Panc1 (cell line): Measurements from ENCODE around the gene OASL. TPM values are rescaled to one million over a fixed set of nuclear protein-coding genes. Genes with fewer than 3 reads are reported as not detected.

Source experiments
- ATAC-seq: fragments of 200-7000 bp; cut with Tn5 transposase; 2 replicates; pipeline ENCODE4 v1.9.1; 2020; ENCODE audit warnings: mild to moderate bottlenecking, moderate library complexity
- BruUV-seq: library from RNA; stranded (reverse); fragments of 400-500 nt; replicated peaks from 2 replicates; lab custom pipeline; 2021; lab: Mats Ljungman, UMichigan
- CTCF ChIA-PET: fragments of 300-600 bp; sonication (Branson Sonifier 250); formaldehyde crosslinking; loops from one replicate; lab custom pipeline; 2022; ENCODE audit warnings: antibody characterized with exemption; lab: Charles Lee
- POLR2A ChIA-PET: fragments of 300-600 bp; sonication (Branson Sonifier 250); formaldehyde crosslinking; loops from one replicate; lab custom pipeline; 2022; ENCODE audit warnings: antibody characterized with exemption; lab: Charles Lee
- DNase-seq: peaks from one replicate; pipeline ENCODE4 v3.0.0-alpha.2; 2010; ENCODE audit warnings: low read depth, low spot score
- H3K27ac ChIP-seq: 2 replicates; pipeline ENCODE4 v1.5.1; 2011; ENCODE audit warnings: mild to moderate bottlenecking, low read length, inconsistent platforms
- H3K27me3 ChIP-seq: fragments of 200-500 bp; sonication (Bioruptor generic); 2 replicates; pipeline ENCODE4 v1.6.0; 2014; ENCODE audit warnings: low read length, inconsistent platforms; ENCODE audit not compliant: control insufficient read depth, insufficient read depth
- H3K36me3 ChIP-seq: fragments of 200-500 bp; sonication (Bioruptor generic); 2 replicates; pipeline ENCODE4 v1.5.1; 2014; ENCODE audit warnings: inconsistent platforms, mild to moderate bottlenecking, low read length, moderate library complexity; ENCODE audit not compliant: control insufficient read depth, insufficient read depth
- H3K4me1 ChIP-seq: 2 replicates; pipeline ENCODE4 v1.5.1; 2011; ENCODE audit warnings: inconsistent platforms, mild to moderate bottlenecking, low read length, moderate library complexity; ENCODE audit not compliant: control insufficient read depth, insufficient read depth
- H3K4me3 ChIP-seq, 2 experiments: 2 replicates each; pipeline ENCODE4 v1.5.1; 2011 to 2012; ENCODE audit warnings: low read depth in 2 of 2, low read length in 2 of 2, mild to moderate bottlenecking in 2 of 2, inconsistent platforms in 1 of 2, moderate library complexity in 1 of 2
- H3K9me3 ChIP-seq: fragments of 200-500 bp; sonication (Bioruptor generic); 2 replicates; pipeline ENCODE4 v1.5.1; 2014; ENCODE audit warnings: low read depth, mild to moderate bottlenecking, inconsistent platforms, low read length, moderate library complexity; ENCODE audit not compliant: control insufficient read depth, insufficient read depth
- CTCF ChIP-seq: fragments of 450-650 bp; IDR thresholded peaks from 2 replicates; pipeline ENCODE4 v1.5.1; 2017; ENCODE audit warnings: mild to moderate bottlenecking
- POLR2AphosphoS5 ChIP-seq: IDR thresholded peaks from 2 replicates; pipeline ENCODE4 v1.6.1; 2012; ENCODE audit warnings: mild to moderate bottlenecking, low read depth, low read length, moderate library complexity
- REST ChIP-seq, 2 experiments: IDR thresholded peaks; 2 replicates each; pipeline ENCODE4 v1.6.1; 2011 to 2012; ENCODE audit warnings: low read depth in 2 of 2, control low read depth in 1 of 2, low read length in 1 of 2, mild to moderate bottlenecking in 1 of 2, moderate library complexity in 1 of 2; ENCODE audit not compliant: insufficient read depth in 1 of 2
- SIN3A ChIP-seq: IDR thresholded peaks from 2 replicates; pipeline ENCODE4 v1.6.1; 2012; ENCODE audit warnings: low read depth, mild to moderate bottlenecking, low read length, moderate library complexity, borderline replicate concordance; ENCODE audit not compliant: insufficient read depth
- TCF7L2 ChIP-seq: IDR thresholded peaks from 2 replicates; pipeline ENCODE4 v1.6.1; 2011; ENCODE audit warnings: mild to moderate bottlenecking, low read depth, low read length, inconsistent platforms
- in situ Hi-C: cut with HindIII; loops from 2 replicates; pipeline ENCODE4 v1.10.0; 2016; ENCODE audit warnings: low sequenced_read_pairs, low pct_unique_long_range_greater_than_20kb
- intact Hi-C: fragments of 100-400 bp; cut with micrococcal nuclease; formaldehyde crosslinking; loops from one replicate; pipeline ENCODE4 v1.10.0; 2022; ENCODE audit not compliant: unreplicated experiment
- total RNA-seq: library from RNA; stranded (reverse); gene quantifications from one replicate; pipeline ENCODE4 v1.2.1, GENCODE V29; 2021; ENCODE audit not compliant: unreplicated experiment

The OASL gene
- total RNA-seq, 1 experiment from 2014 or later = 21.1 TPM

- Histone ChIP-seq H3K27ac (no peak overlapping the region), H3K4me3 (no peak overlapping the region), H3K27me3 (no peaks in the 10 kb centered on the region), H3K9me3 (no peaks in the 10 kb centered on the region), H3K4me1 (no peaks in the 10 kb centered on the region), H3K36me3 (no peaks in the 10 kb centered on the region)
- intact Hi-C loops (no loop called here), in situ Hi-C loops (no loop called here)
- ChIA-PET POLR2A (no interaction called here), CTCF (interaction anchor here (0.6 kb wide), 2 partner anchors 10 to 125 kb away, joined by 4 to 5 read pairs; no protein-coding TSS in a partner anchor)
- TF ChIP-seq POLR2AphosphoS5 = no peak
- TF ChIP-seq TCF7L2 = no peak
- TF ChIP-seq REST (IDR thresholded peaks at IDR 0.05; ENCODE audit: insufficient read depth in 1 of 2, low read depth in 2 of 2, low read length in 1 of 2) = no peak
- no peak for TF ChIP-seq CTCF
- no peak for TF ChIP-seq SIN3A
- no TSS peak for BruUV-seq
- no peak for DNase-seq
- ATAC-seq = no peak
These were observed 42.8 kb downstream of the OASL start for GRCh38 chr12:120996133-120996746.

GRCh38 chr12:120994589-120995337 lies 44.3 kb downstream of the OASL start:
- no peak for DNase-seq
- H3K27ac ChIP-seq = no peak overlapping the region
- TF ChIP-seq CTCF (no peak), REST (IDR thresholded peaks at IDR 0.05; ENCODE audit: insufficient read depth in 1 of 2, low read depth in 2 of 2, low read length in 1 of 2) (no peak), SIN3A (no peak), TCF7L2 (no peak), POLR2AphosphoS5 (no peak)
- no peaks in the 10 kb centered on the region for H3K27me3 ChIP-seq
- in situ Hi-C loops (no loop called here), intact Hi-C loops (no loop called here)
- H3K4me3 ChIP-seq = no peak overlapping the region
- BruUV-seq = no TSS peak
- no peaks in the 10 kb centered on the region for H3K4me1 ChIP-seq
- no peaks in the 10 kb centered on the region for H3K36me3 ChIP-seq
- no peaks in the 10 kb centered on the region for H3K9me3 ChIP-seq
- CTCF ChIA-PET = no interaction called here
- no peak for ATAC-seq
- POLR2A ChIA-PET = no interaction called here
